ENCODE measurements around the gene PKNOX2.

The PKNOX2 gene

GRCh38 chr11:125301346-125301745 is 136.8 kb downstream of the PKNOX2 start:
- no peak for DNase-seq (ENCODE audit: low read depth)
- H3K4me3 ChIP-seq (ENCODE audit: low read depth, low read length): no peak overlapping the region
- TF ChIP-seq, protein P1, sequence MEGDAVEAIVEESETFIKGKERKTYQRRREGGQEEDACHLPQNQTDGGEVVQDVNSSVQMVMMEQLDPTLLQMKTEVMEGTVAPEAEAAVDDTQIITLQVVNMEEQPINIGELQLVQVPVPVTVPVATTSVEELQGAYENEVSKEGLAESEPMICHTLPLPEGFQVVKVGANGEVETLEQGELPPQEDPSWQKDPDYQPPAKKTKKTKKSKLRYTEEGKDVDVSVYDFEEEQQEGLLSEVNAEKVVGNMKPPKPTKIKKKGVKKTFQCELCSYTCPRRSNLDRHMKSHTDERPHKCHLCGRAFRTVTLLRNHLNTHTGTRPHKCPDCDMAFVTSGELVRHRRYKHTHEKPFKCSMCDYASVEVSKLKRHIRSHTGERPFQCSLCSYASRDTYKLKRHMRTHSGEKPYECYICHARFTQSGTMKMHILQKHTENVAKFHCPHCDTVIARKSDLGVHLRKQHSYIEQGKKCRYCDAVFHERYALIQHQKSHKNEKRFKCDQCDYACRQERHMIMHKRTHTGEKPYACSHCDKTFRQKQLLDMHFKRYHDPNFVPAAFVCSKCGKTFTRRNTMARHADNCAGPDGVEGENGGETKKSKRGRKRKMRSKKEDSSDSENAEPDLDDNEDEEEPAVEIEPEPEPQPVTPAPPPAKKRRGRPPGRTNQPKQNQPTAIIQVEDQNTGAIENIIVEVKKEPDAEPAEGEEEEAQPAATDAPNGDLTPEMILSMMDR (IDR thresholded peaks at IDR 0.05; ENCODE audit: low read depth, low read length, missing control alignments): no peak

- TF ChIP-seq, protein P1 (IDR thresholded peaks at IDR 0.05; ENCODE audit: low read depth, low read length, missing control alignments): no peak
- DNase-seq (ENCODE audit: low read depth): no peak
- no peak overlapping the region for H3K4me3 ChIP-seq (ENCODE audit: low read depth, low read length)
These were observed 138.6 kb downstream of the PKNOX2 start for GRCh38 chr11:125303186-125303585.

DNA sequence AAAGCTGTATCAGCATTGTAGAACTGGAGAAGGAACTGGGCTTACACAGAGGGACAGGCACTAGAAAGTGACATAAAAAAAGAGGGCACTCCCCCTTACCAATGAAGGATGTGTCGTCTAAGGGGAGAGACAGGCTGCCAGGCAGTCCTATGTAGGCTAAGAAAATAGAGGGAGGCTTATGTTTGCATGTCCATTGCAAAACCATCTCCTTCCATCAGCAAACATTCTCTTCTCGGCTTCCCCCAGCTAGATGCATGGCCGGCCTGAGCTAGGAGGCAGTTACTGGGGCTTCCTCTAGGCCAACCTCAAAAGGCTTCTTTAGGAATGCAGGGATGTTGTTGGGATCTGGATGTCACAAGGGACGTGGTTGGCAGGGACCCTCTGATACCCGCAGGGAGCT is 139.1 kb downstream of the PKNOX2 start:
- H3K4me3 ChIP-seq (ENCODE audit: low read depth, low read length): no peak overlapping the region
- TF ChIP-seq, protein P1 (IDR thresholded peaks at IDR 0.05; ENCODE audit: low read depth, low read length, missing control alignments): no peak
- DNase-seq (ENCODE audit: low read depth): no peak

DNA sequence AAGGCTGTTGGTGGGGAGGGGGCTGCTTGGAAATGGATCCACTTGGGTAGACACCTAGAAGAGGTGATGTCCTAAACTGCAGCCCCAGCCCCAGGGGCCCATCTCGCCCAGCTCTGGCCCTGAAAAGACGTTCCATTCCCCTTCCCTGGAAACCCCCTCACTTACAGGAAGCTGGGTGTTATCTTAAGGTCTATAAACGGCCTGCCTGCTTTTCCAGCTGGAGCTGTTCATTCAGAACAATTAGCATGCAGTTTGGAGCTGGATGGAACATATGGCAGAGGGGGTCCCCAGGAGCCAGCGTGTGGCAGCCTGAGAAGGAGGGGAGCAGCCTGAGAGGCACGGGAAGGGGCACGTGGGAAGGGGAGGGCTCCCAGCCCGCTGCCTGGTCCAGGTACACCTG is 139.6 kb downstream of the PKNOX2 start:
- no peak overlapping the region for H3K4me3 ChIP-seq (ENCODE audit: low read depth, low read length)
- TF ChIP-seq, protein P1 (IDR thresholded peaks at IDR 0.05; ENCODE audit: low read depth, low read length, missing control alignments): no peak
- no peak for DNase-seq (ENCODE audit: low read depth)

GRCh38 chr11:125304876-125305275 is 140.3 kb downstream of the PKNOX2 start:
- no peak overlapping the region for H3K4me3 ChIP-seq (ENCODE audit: low read depth, low read length)
- no peak for DNase-seq (ENCODE audit: low read depth)
- TF ChIP-seq, protein P1 (IDR thresholded peaks at IDR 0.05; ENCODE audit: low read depth, low read length, missing control alignments): no peak

DNA sequence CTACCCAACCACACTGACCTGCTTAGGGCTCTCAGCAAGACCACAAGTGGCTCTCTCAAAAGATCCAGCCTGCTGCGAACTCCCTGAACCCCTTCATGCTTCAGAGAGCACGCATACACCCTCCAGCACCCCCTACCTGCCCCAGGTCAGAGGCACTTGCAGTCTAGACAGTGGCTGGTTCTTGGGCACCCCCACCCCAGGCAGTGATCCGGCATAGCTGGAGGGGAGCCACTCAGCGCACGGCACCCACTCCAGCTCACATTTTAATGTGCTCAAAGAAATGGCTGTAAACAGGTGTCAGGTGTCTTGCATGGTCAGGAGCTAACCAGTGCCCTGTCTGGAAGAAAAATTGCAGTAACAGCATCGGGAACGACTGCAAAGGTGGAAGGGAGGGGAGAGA is 140.8 kb downstream of the PKNOX2 start:
- DNase-seq (ENCODE audit: low read depth): no peak
- TF ChIP-seq, protein P1 (IDR thresholded peaks at IDR 0.05; ENCODE audit: low read depth, low read length, missing control alignments): no peak
- H3K4me3 ChIP-seq (ENCODE audit: low read depth, low read length): no peak overlapping the region

GRCh38 chr11:125306476-125306875 is 141.9 kb downstream of the PKNOX2 start:
- H3K4me3 ChIP-seq (ENCODE audit: low read depth, low read length): no peak overlapping the region
- TF ChIP-seq, protein P1 (IDR thresholded peaks at IDR 0.05; ENCODE audit: low read depth, low read length, missing control alignments): no peak
- no peak for DNase-seq (ENCODE audit: low read depth)
